Endothelial cell of umbilical vein (primary cell): ENCODE data around the gene PXYLP1. TPM values are rescaled to one million over a fixed set of nuclear protein-coding genes. Genes with fewer than 3 reads are reported as not detected.

Experiments used
- BruUV-seq: library from RNA; stranded (reverse); fragments of 400-500 nt; replicated peaks from 2 replicates; lab custom pipeline; 2021; lab: Mats Ljungman, UMichigan
- CTCF ChIA-PET: fragments of 300-600, 350-600 bp; sonication (Branson Sonifier 250); formaldehyde crosslinking; loops from one replicate; lab custom pipeline; 2021; ENCODE audit warnings: antibody characterized with exemption, inconsistent platforms; lab: Charles Lee
- POLR2A ChIA-PET: fragments of 300-600, 350-600 bp; sonication (Branson Sonifier 250); formaldehyde crosslinking; loops from one replicate; lab custom pipeline; 2021; ENCODE audit warnings: antibody characterized with exemption, inconsistent platforms; lab: Charles Lee
- DNase-seq: peaks from one replicate; pipeline ENCODE4 v3.0.0-alpha.2; 2011; ENCODE audit warnings: low read depth, low spot score
- FAIRE-seq: peaks from 2 replicates; lab custom pipeline; 2011; peaks lifted over from hg19 to GRCh38; lab: Jason Lieb, UNC
- H2AFZ ChIP-seq: 2 replicates; pipeline ENCODE4 v1.6.0; 2012; ENCODE audit warnings: low read depth, low read length, control low read depth, inconsistent platforms
- H3K27ac ChIP-seq: 2 replicates; pipeline ENCODE4 v1.5.1; 2011; ENCODE audit warnings: low read depth, mild to moderate bottlenecking, control low read depth, low read length, moderate library complexity; ENCODE audit not compliant: insufficient read depth
- H3K27me3 ChIP-seq, 2 experiments: 2 replicates each; pipeline versions ENCODE4 v1.6.0 to v1.6.1; 2011; ENCODE audit warnings: low read length in 2 of 2, mixed read lengths in 1 of 2; ENCODE audit not compliant: control insufficient read depth in 2 of 2, insufficient read depth in 2 of 2
- H3K36me3 ChIP-seq, 2 experiments: 2 replicates in 1 of 2; 3 replicates in 1 of 2; pipeline ENCODE4 v1.5.1; 2011; ENCODE audit warnings: low read length in 2 of 2, mild to moderate bottlenecking in 1 of 2, moderate library complexity in 1 of 2; ENCODE audit not compliant: control insufficient read depth in 2 of 2, insufficient read depth in 2 of 2; ENCODE audit errors: extremely low read depth in 1 of 2
- H3K4me1 ChIP-seq: 3 replicates; pipeline ENCODE4 v1.5.1; 2011; ENCODE audit warnings: mild to moderate bottlenecking, low read length; ENCODE audit not compliant: control insufficient read depth, insufficient read depth; ENCODE audit errors: extremely low read depth
- H3K4me2 ChIP-seq: 2 replicates; pipeline ENCODE4 v1.6.1; 2011; ENCODE audit warnings: low read length, control low read depth, mixed read lengths; ENCODE audit not compliant: insufficient read depth
- H3K4me3 ChIP-seq, 3 experiments: fragments of 200-600 bp in 1 of 3; sonication (generic), shearing (Covaris generic) in 1 of 3; replicated peaks in 1 of 3; 2 replicates each; pipeline ENCODE4 v1.5.1; 2011 to 2016; ENCODE audit warnings: control low read depth in 3 of 3, low read length in 3 of 3, mild to moderate bottlenecking in 2 of 3, inconsistent platforms in 1 of 3, low read depth in 1 of 3, moderate library complexity in 1 of 3; ENCODE audit not compliant: insufficient read depth in 1 of 3
- H3K79me2 ChIP-seq: 2 replicates; pipeline ENCODE4 v1.6.0; 2012; ENCODE audit warnings: low read length, inconsistent platforms; ENCODE audit not compliant: control insufficient read depth, insufficient read depth
- H3K9ac ChIP-seq: replicated peaks from 2 replicates; pipeline ENCODE3; 2011; ENCODE audit warnings: low read length, control low read depth; ENCODE audit not compliant: insufficient read depth; ENCODE audit errors: extremely low read depth
- H3K9me1 ChIP-seq: replicated peaks from 3 replicates; pipeline ENCODE4 v1.6.0; 2011; ENCODE audit warnings: mild to moderate bottlenecking, low read length; ENCODE audit not compliant: control insufficient read depth, insufficient read depth; ENCODE audit errors: extremely low read depth
- H3K9me3 ChIP-seq: replicated peaks from 2 replicates; pipeline ENCODE4 v1.5.1; 2012; ENCODE audit warnings: low read length, inconsistent platforms; ENCODE audit not compliant: control insufficient read depth, insufficient read depth
- H4K20me1 ChIP-seq: replicated peaks from 2 replicates; pipeline ENCODE3; 2011; ENCODE audit warnings: mild to moderate bottlenecking, low read length; ENCODE audit not compliant: control insufficient read depth, insufficient read depth; ENCODE audit errors: extremely low read depth
- CTCF ChIP-seq, 2 donors: IDR thresholded peaks; 1 replicate in 1 of 2; 2 replicates in 1 of 2; pipeline ENCODE4 v1.5.1; 2011; ENCODE audit warnings: low read length in 2 of 2, mild to moderate bottlenecking in 2 of 2, moderate library complexity in 2 of 2, control low read depth in 1 of 2, inconsistent platforms in 1 of 2, low read depth in 1 of 2; ENCODE audit not compliant: insufficient read depth in 1 of 2; ENCODE audit errors: extremely low read depth in 1 of 2
- EZH2 ChIP-seq: IDR thresholded peaks from 2 replicates; pipeline ENCODE4 v1.6.1; 2012; ENCODE audit warnings: borderline replicate concordance, low read depth, mild to moderate bottlenecking, moderate library complexity, low read length, inconsistent platforms; ENCODE audit not compliant: severe bottlenecking
- FOS ChIP-seq: IDR thresholded peaks from 2 replicates; pipeline ENCODE4 v1.6.1; 2011; ENCODE audit warnings: mild to moderate bottlenecking, low read length, moderate library complexity, borderline replicate concordance; ENCODE audit not compliant: insufficient read depth
- GATA2 ChIP-seq: IDR thresholded peaks from 2 replicates; pipeline ENCODE4 v1.7.0; 2011; ENCODE audit warnings: low read depth, mild to moderate bottlenecking, moderate library complexity, mixed read lengths, low read length; ENCODE audit not compliant: insufficient read length, insufficient read depth
- JUN ChIP-seq: IDR thresholded peaks from 2 replicates; pipeline ENCODE4 v1.6.1; 2011; ENCODE audit warnings: borderline replicate concordance, low read depth; ENCODE audit not compliant: insufficient read length, insufficient read depth
- MAX ChIP-seq: IDR thresholded peaks from 2 replicates; pipeline ENCODE4 v1.6.1; 2011; ENCODE audit not compliant: insufficient read depth, insufficient read length
- MYC ChIP-seq: IDR thresholded peaks from one replicate; pipeline ENCODE4 v1.6.1; 2011; ENCODE audit warnings: mild to moderate bottlenecking, low read depth, low read length
- POLR2A ChIP-seq: IDR thresholded peaks from 2 replicates; pipeline ENCODE4 v1.6.1; 2012; ENCODE audit warnings: low read depth, mild to moderate bottlenecking, control low read depth, low read length
- POLR2AphosphoS5 ChIP-seq: IDR thresholded peaks from 2 replicates; pipeline ENCODE4 v1.6.1; 2012; ENCODE audit warnings: low read depth, mild to moderate bottlenecking, control low read depth, low read length, moderate library complexity; ENCODE audit not compliant: insufficient read depth
- dilution Hi-C: fragments of 300-500 bp; cut with MboI; formaldehyde crosslinking; loops from one replicate; pipeline ENCODE4 v1.15.0; 2019; ENCODE audit warnings: low sequenced_read_pairs; ENCODE audit not compliant: extremely low pct_ligation_motif_present
- intact Hi-C: fragments of 100-400 bp; cut with micrococcal nuclease; formaldehyde crosslinking; loops from one replicate; pipeline ENCODE4 v1.10.0; 2022
- polyA plus RNA-seq, 4 experiments: library from polyadenylated mRNA; depleted of rRNA in 3 of 4; stranded (reverse) in 3 of 4; unstranded in 1 of 4; fragments of >200 nt; gene quantifications; 2 replicates each; pipeline versions ENCODE4 v1.2.1 to v1.2.3, GENCODE V29; 2011 to 2012; ENCODE audit warnings: missing spikeins in 1 of 4
- total RNA-seq: library from RNA; stranded (reverse); gene quantifications from 2 replicates; pipeline ENCODE4 v1.2.3, GENCODE V29; 2021

The PXYLP1 gene
- total and polyA plus RNA-seq, 2 donors (not counting 3 experiments of a cell fraction or from before 2014, with no cell fraction given) = 0.84 to 1.7 TPM

GRCh38 chr3:141246224-141246957 lies 14.8 kb downstream of the PXYLP1 start:
- no peak for TF ChIP-seq JUN
- no peak for TF ChIP-seq POLR2AphosphoS5
- no peak for TF ChIP-seq CTCF (IDR thresholded peaks at IDR 0.05; ENCODE audit: extremely low read depth in 1 of 2, insufficient read depth in 1 of 2, low read depth in 1 of 2, low read length in 2 of 2)
- no peak for TF ChIP-seq EZH2
- TF ChIP-seq MYC = no peak
- TF ChIP-seq MAX = no peak
- TF ChIP-seq GATA2 = no peak
- TF ChIP-seq FOS = no peak
- no peak for TF ChIP-seq POLR2A
- no peaks in the 10 kb centered on the region for H3K79me2 ChIP-seq
- H3K4me1 ChIP-seq = no peaks in the 10 kb centered on the region
- BruUV-seq = no TSS peak
- H3K9me3 ChIP-seq = no peaks in the 10 kb centered on the region
- dilution Hi-C loops (no loop called here), intact Hi-C loops (no loop called here)
- CTCF ChIA-PET = interaction anchor here (1.5 to 2.1 kb wide), 3 partner anchors 8 to 15 kb away, joined by 5 to 11 read pairs (median 9); partner anchors contain the start of gene PXYLP1
- DNase-seq (no peak), FAIRE-seq (no peak)
- H3K4me2 ChIP-seq = no peak overlapping the region
- H3K9me1 ChIP-seq = no peaks in the 10 kb centered on the region
- no peak overlapping the region for H2AFZ ChIP-seq
- no peaks in the 10 kb centered on the region for H3K36me3 ChIP-seq
- no peaks in the 10 kb centered on the region for H4K20me1 ChIP-seq
- H3K27me3 ChIP-seq = no peaks in the 10 kb centered on the region
- no peak overlapping the region for H3K9ac ChIP-seq
- no peak overlapping the region for H3K4me3 ChIP-seq
- H3K27ac ChIP-seq = no peak overlapping the region
- POLR2A ChIA-PET = no interaction called here
